ENCODE measurements around the gene UBE2U. TPM values are rescaled to one million over a fixed set of nuclear protein-coding genes. Genes with fewer than 3 reads are reported as not detected.
"Not testable (repeated sequence)": the region's sequence is repeated elsewhere in the genome, so short reads cannot be mapped to it uniquely, and the experiment has no call there.

The UBE2U gene
- total RNA-seq, 1 donor from 2014 or later: not detected

DNA sequence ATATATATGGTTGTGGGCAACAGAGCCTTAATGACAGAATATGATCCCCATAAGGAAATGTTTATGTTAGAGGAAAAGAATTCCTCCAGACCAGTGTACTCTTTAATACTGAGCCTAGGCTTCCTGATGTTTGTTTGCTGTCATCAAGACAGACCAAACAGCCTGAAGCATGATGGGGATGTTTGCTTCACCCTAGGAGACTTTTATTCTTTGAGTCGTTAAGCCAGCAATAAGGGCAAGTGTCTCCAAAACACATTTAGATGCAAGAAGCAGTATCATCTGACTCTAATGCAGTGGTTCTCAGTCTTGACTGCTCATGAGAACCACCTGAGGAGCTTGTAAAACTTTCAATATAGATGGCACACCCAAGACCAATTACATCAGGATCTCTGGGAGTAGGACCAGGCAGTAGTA lies 33.1 kb downstream of the UBE2U start:
- no peaks in the 10 kb centered on the region for H3K4me1 ChIP-seq
- intact Hi-C loops (cut with DNase I): no loop called here
- no peak for DNase-seq (ENCODE audit: low spot score in 2 of 2)

GRCh38 chr1:64239519-64239918 lies 36.1 kb downstream of the UBE2U start:
- H3K4me3 ChIP-seq; H3K27me3 ChIP-seq; H3K4me1 ChIP-seq; intact Hi-C loops (cut with DNase I); DNase-seq (ENCODE audit: low spot score in 2 of 2); H3K36me3 ChIP-seq; H3K27ac ChIP-seq; H3K9me3 ChIP-seq: not testable (repeated sequence)

More for the DNA sequence above, 33.1 kb downstream of the UBE2U start:
- TF ChIP-seq, protein P1, sequence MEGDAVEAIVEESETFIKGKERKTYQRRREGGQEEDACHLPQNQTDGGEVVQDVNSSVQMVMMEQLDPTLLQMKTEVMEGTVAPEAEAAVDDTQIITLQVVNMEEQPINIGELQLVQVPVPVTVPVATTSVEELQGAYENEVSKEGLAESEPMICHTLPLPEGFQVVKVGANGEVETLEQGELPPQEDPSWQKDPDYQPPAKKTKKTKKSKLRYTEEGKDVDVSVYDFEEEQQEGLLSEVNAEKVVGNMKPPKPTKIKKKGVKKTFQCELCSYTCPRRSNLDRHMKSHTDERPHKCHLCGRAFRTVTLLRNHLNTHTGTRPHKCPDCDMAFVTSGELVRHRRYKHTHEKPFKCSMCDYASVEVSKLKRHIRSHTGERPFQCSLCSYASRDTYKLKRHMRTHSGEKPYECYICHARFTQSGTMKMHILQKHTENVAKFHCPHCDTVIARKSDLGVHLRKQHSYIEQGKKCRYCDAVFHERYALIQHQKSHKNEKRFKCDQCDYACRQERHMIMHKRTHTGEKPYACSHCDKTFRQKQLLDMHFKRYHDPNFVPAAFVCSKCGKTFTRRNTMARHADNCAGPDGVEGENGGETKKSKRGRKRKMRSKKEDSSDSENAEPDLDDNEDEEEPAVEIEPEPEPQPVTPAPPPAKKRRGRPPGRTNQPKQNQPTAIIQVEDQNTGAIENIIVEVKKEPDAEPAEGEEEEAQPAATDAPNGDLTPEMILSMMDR (IDR thresholded peaks at IDR 0.05): no peak
- H3K9me3 ChIP-seq: no peaks in the 10 kb centered on the region
- no peak overlapping the region for H3K4me3 ChIP-seq
- H3K27ac ChIP-seq: no peak overlapping the region
- no peaks in the 10 kb centered on the region for H3K27me3 ChIP-seq
- no peaks in the 10 kb centered on the region for H3K36me3 ChIP-seq

- Histone ChIP-seq H3K4me3 (no peak overlapping the region), H3K27ac (no peak overlapping the region), H3K27me3 (no peaks in the 10 kb centered on the region), H3K4me1 (peaks cover 0 to 7% of the 10 kb centered on the region in 2 donors), H3K36me3 (no peaks in the 10 kb centered on the region), H3K9me3 (no peaks in the 10 kb centered on the region)
- no peak for DNase-seq (ENCODE audit: low spot score in 2 of 2)
- intact Hi-C loops (cut with DNase I): loop anchor here (5.0 to 10.0 kb wide), 3 partner anchors 103 to 548 kb away; no protein-coding TSS in a partner anchor
- TF ChIP-seq, protein P1 (IDR thresholded peaks at IDR 0.05): peak in 1 of 3 experiments; percentile 36
Measured at GRCh38 chr1:64240206-64240605, 36.8 kb downstream of the UBE2U start.

DNA sequence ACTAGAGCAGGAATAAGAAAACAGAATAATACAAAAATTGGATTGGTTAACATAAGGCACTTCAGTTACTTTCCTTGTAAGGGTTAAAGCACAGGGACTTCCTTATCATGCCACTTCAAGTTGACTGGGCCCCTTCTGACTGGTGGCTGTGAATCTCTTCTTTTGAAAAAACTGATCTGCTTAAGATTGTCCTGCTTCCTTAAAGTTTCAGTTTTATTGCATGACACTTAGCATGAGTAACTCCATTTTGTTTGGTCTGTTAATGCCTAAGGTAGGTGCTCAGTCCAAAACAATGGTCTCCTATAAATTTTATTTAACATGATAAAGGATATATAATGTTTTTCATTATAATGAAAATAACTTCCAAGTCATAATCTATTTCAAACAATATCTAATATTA lies 37.6 kb downstream of the UBE2U start:
- Histone ChIP-seq H3K4me3 (no peak overlapping the region), H3K4me1 (peaks cover 0 to 7% of the 10 kb centered on the region in 2 donors), H3K27me3 (no peaks in the 10 kb centered on the region), H3K36me3 (no peaks in the 10 kb centered on the region), H3K9me3 (no peaks in the 10 kb centered on the region), H3K27ac (no peak overlapping the region)
- intact Hi-C loops (cut with DNase I): loop anchor here (5.0 to 10.0 kb wide), 3 partner anchors 104 to 549 kb away; no protein-coding TSS in a partner anchor
- no peak for DNase-seq (ENCODE audit: low spot score in 2 of 2)
- TF ChIP-seq, protein P1 (IDR thresholded peaks at IDR 0.05): no peak

GRCh38 chr1:64242895-64243756 lies 39.7 kb downstream of the UBE2U start:
- TF ChIP-seq, protein P1 (IDR thresholded peaks at IDR 0.05): peak; percentile 43 to 58 (median 44)
- intact Hi-C loops (cut with DNase I): loop anchor here (2.0 to 10.0 kb wide), 4 partner anchors 106 to 551 kb away; partner anchors contain the start of gene ROR1
- H3K4me3 ChIP-seq: peak overlapping the region in 1 of 2 donors; percentile 4
- peaks cover 0 to 7% of the 10 kb centered on the region in 2 donors for H3K4me1 ChIP-seq
- DNase-seq (ENCODE audit: low spot score in 2 of 2): no peak
- H3K9me3 ChIP-seq: no peaks in the 10 kb centered on the region
- H3K36me3 ChIP-seq: no peaks in the 10 kb centered on the region
- H3K27ac ChIP-seq: no peak overlapping the region
- no peaks in the 10 kb centered on the region for H3K27me3 ChIP-seq

GRCh38 chr1:64243757-64244080 lies 40.3 kb downstream of the UBE2U start:
- Histone ChIP-seq H3K27ac (no peak overlapping the region), H3K36me3 (no peaks in the 10 kb centered on the region), H3K27me3 (no peaks in the 10 kb centered on the region), H3K4me3 (peak overlapping the region in 1 of 2 donors; percentile 4), H3K4me1 (peaks cover 0 to 7% of the 10 kb centered on the region in 2 donors), H3K9me3 (no peaks in the 10 kb centered on the region)
- TF ChIP-seq, protein P1 (IDR thresholded peaks at IDR 0.05): no peak
- intact Hi-C loops (cut with DNase I): loop anchor here (2.0 to 10.0 kb wide), 4 partner anchors 106 to 551 kb away; partner anchors contain the start of gene ROR1
- DNase-seq (ENCODE audit: low spot score in 2 of 2): no peak

Measured in ascending aorta (tissue), 2 donors.